Retinal pigment epithelial cell (primary cell): ENCODE measurements around the gene MIEN1.

Experiments used
- DNase-seq: peaks from one replicate; pipeline ENCODE4 v3.0.0-alpha.2; 2010; ENCODE audit warnings: low read depth
- H3K4me3 ChIP-seq: 2 replicates; pipeline ENCODE4 v1.5.1; 2011; ENCODE audit warnings: mild to moderate bottlenecking, low read length, control low read depth, moderate library complexity
- CTCF ChIP-seq: conservative IDR thresholded peaks from 2 replicates; pipeline ENCODE4 v1.5.1; 2011; ENCODE audit warnings: low read depth, low read length, control low read depth, inconsistent platforms

MIEN1 gene

GRCh38 chr17:39742856-39743436 is 12.6 kb upstream of the MIEN1 start:
- H3K4me3 ChIP-seq = no peak overlapping the region
- no peak for TF ChIP-seq CTCF
- DNase-seq = no peak

DNA sequence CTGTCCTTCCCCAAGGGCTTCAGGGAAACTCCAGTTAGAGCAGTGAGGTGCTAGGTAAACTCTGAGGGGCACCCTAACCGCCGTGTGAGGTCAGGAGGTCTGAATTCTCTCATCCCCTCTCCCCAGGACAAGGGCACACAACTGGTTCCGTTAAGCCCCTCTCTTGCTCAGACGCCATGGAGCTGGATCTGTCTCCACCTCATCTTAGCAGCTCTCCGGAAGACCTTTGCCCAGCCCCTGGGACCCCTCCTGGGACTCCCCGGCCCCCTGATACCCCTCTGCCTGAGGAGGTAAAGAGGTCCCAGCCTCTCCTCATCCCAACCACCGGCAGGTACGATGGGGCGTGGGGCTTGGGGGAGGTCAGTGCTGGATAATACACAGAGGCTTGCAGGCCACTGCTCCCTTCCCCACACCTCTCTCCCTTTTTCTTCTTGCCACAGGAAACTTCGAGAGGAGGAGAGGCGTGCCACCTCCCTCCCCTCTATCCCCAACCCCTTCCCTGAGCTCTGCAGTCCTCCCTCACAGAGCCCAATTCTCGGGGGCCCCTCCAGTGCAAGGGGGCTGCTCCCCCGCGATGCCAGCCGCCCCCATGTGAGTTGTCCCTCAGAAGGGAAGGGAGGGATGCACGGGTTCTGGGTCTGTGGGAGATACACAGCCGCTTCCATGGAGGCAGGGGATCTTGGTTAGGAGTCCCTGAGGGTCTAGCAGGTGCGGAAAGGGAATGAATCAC is 12.0 kb upstream of the MIEN1 start:
- TF ChIP-seq CTCF = no peak
- H3K4me3 ChIP-seq = no peak overlapping the region
- DNase-seq = no peak

DNA sequence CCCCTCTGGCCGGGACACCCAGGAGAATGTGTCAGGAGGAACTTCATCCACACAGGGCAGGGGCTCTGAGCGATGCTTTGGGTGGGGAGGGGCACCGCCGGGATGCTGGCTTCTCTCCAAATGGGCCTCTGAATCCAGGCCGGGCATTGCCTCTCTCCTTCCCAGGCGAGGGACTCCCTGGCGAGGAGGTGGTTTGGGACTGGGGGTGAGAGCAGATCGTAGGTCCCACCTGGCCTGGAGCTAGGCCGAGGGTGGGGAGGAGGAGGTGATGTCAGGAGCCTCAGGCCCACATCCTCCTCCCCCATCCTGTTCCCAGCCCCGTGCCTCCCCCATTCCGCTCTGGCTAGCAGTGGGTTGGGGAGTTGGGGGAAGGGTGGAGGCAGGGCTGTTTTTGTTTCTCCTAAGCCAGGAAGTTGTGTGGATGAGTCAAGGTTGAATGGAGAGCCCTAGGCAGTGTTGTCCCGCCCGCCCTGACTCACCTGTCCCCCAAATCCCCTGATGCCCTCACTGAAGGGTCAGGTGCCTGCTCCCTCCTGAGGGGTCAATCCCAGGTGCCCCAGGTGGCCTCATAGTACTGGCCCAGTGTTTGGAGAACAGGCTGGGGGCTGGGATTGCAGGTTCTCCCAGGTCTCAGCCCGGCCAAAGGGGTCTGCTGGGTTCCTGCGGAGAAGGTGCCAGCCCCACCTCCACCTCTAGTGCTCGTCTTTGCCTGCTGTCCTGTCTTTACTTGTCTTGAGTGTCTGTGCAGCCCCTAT is 10.2 kb upstream of the MIEN1 start:
- peak overlapping the region; percentile 73 for H3K4me3 ChIP-seq
- peak; percentile 34 for DNase-seq
- no peak for TF ChIP-seq CTCF

- peak overlapping the region; percentile 73 for H3K4me3 ChIP-seq
- no peak for TF ChIP-seq CTCF
These were observed 9.6 kb upstream of the MIEN1 start for GRCh38 chr17:39739885-39740356.

GRCh38 chr17:39738983-39739884 is 8.9 kb upstream of the MIEN1 start:
- DNase-seq = peak; percentile 10
- TF ChIP-seq CTCF = no peak
- H3K4me3 ChIP-seq = peak overlapping the region; percentile 73

More at GRCh38 chr17:39739885-39740356, 9.6 kb upstream of the MIEN1 start:
- DNase-seq = no peak

GRCh38 chr17:39738568-39738901 is 8.2 kb upstream of the MIEN1 start:
- TF ChIP-seq CTCF = no peak
- DNase-seq = no peak
- peak overlapping the region; percentile 73 for H3K4me3 ChIP-seq
